ENCODE data around the gene DLD. TPM values are rescaled to one million over a fixed set of nuclear protein-coding genes. Genes with fewer than 3 reads are reported as not detected.
"Not testable (repeated sequence)": the region's sequence is repeated elsewhere in the genome, so short reads cannot be mapped to it uniquely, and the experiment has no call there.

DLD gene
- polyA plus RNA-seq, 1 donor (not counting 4 experiments of a cell fraction or from before 2014, with no cell fraction given) = 153 TPM

GRCh38 chr7:107918948-107919347 lies 28.0 kb downstream of the DLD start:
- Histone ChIP-seq H3K9me1 (ENCODE audit: control insufficient read depth, extremely low read depth, insufficient read depth, low read length) (no peaks in the 10 kb centered on the region), H3K36me3 (ENCODE audit: control insufficient read depth in 2 of 2, extremely low read depth in 1 of 2, insufficient read depth in 2 of 2, low read length in 2 of 2) (peaks cover 20 to 43% of the 10 kb centered on the region in 2 experiments), H3K9ac (ENCODE audit: control insufficient read depth, extremely low read depth, insufficient read depth, low read length) (no peak overlapping the region), H3K4me2 (ENCODE audit: control insufficient read depth, extremely low read depth, insufficient read depth, low read depth, low read length) (no peak overlapping the region), H3K9me3 (ENCODE audit: control insufficient read depth, low read depth, low read length) (no peaks in the 10 kb centered on the region), H3K4me3 (ENCODE audit: control insufficient read depth in 2 of 3, extremely low read depth in 1 of 3, insufficient read depth in 2 of 3, low read depth in 1 of 3, low read length in 3 of 3) (no peak overlapping the region), H4K20me1 (ENCODE audit: control insufficient read depth, extremely low read depth, insufficient read depth, low read length) (no peaks in the 10 kb centered on the region), H3K79me2 (ENCODE audit: control insufficient read depth, insufficient read depth, low read length) (peaks cover 8% of the 10 kb centered on the region), H3K27me3 (ENCODE audit: control insufficient read depth, extremely low read depth, insufficient read depth, low read length) (no peaks in the 10 kb centered on the region), H2AFZ (ENCODE audit: control insufficient read depth, low read length) (no peak overlapping the region), H3K4me1 (ENCODE audit: control insufficient read depth, extremely low read depth, insufficient read depth, low read length) (peaks cover under 1% of the 10 kb centered on the region), H3K27ac (ENCODE audit: control insufficient read depth, insufficient read depth, low read length) (no peak overlapping the region)
- no peak for DNase-seq (ENCODE audit: low read depth, low spot score)
- FAIRE-seq = no peak
- TF ChIP-seq CTCF (optimal IDR thresholded peaks at IDR 0.05 in 1 of 3, IDR thresholded peaks at IDR 0.05 in 1 of 3, conservative IDR thresholded peaks at IDR 0.05 in 1 of 3; ENCODE audit: extremely low read depth in 1 of 3, insufficient read depth in 2 of 3, low read length in 3 of 3) (no peak), EZH2 (IDR thresholded peaks at IDR 0.05; ENCODE audit: low read length) (no peak)
- dilution Hi-C loops (cut with MboI; ENCODE audit: extremely low pct_ligation_motif_present, low sequenced_read_pairs) = no loop called here

GRCh38 chr7:107920048-107920772 lies 29.2 kb downstream of the DLD start:
- no peaks in the 10 kb centered on the region for H4K20me1 ChIP-seq (ENCODE audit: control insufficient read depth, extremely low read depth, insufficient read depth, low read length)
- no peak for FAIRE-seq
- H3K9ac ChIP-seq (ENCODE audit: control insufficient read depth, extremely low read depth, insufficient read depth, low read length) = no peak overlapping the region
- peaks cover 2% of the 10 kb centered on the region for H3K4me1 ChIP-seq (ENCODE audit: control insufficient read depth, extremely low read depth, insufficient read depth, low read length)
- H2AFZ ChIP-seq (ENCODE audit: control insufficient read depth, low read length) = no peak overlapping the region
- H3K36me3 ChIP-seq (ENCODE audit: control insufficient read depth in 2 of 2, extremely low read depth in 1 of 2, insufficient read depth in 2 of 2, low read length in 2 of 2) = peaks cover 18 to 43% of the 10 kb centered on the region in 2 experiments
- no peak for TF ChIP-seq EZH2 (IDR thresholded peaks at IDR 0.05; ENCODE audit: low read length)
- no peak for TF ChIP-seq CTCF (optimal IDR thresholded peaks at IDR 0.05 in 1 of 3, IDR thresholded peaks at IDR 0.05 in 1 of 3, conservative IDR thresholded peaks at IDR 0.05 in 1 of 3; ENCODE audit: extremely low read depth in 1 of 3, insufficient read depth in 2 of 3, low read length in 3 of 3)
- H3K4me2 ChIP-seq (ENCODE audit: control insufficient read depth, extremely low read depth, insufficient read depth, low read depth, low read length) = no peak overlapping the region
- DNase-seq (ENCODE audit: low read depth, low spot score) = no peak
- dilution Hi-C loops (cut with MboI; ENCODE audit: extremely low pct_ligation_motif_present, low sequenced_read_pairs) = no loop called here
- no peak overlapping the region for H3K27ac ChIP-seq (ENCODE audit: control insufficient read depth, insufficient read depth, low read length)
- H3K4me3 ChIP-seq (ENCODE audit: control insufficient read depth in 2 of 3, extremely low read depth in 1 of 3, insufficient read depth in 2 of 3, low read depth in 1 of 3, low read length in 3 of 3) = no peak overlapping the region
- no peaks in the 10 kb centered on the region for H3K27me3 ChIP-seq (ENCODE audit: control insufficient read depth, extremely low read depth, insufficient read depth, low read length)
- no peaks in the 10 kb centered on the region for H3K9me3 ChIP-seq (ENCODE audit: control insufficient read depth, low read depth, low read length)
- H3K79me2 ChIP-seq (ENCODE audit: control insufficient read depth, insufficient read depth, low read length) = no peaks in the 10 kb centered on the region
- H3K9me1 ChIP-seq (ENCODE audit: control insufficient read depth, extremely low read depth, insufficient read depth, low read length) = no peaks in the 10 kb centered on the region

- H3K79me2 ChIP-seq (ENCODE audit: control insufficient read depth, insufficient read depth, low read length); dilution Hi-C loops (cut with MboI; ENCODE audit: extremely low pct_ligation_motif_present, low sequenced_read_pairs); H3K9me3 ChIP-seq (ENCODE audit: control insufficient read depth, low read depth, low read length); H3K4me3 ChIP-seq (ENCODE audit: control insufficient read depth in 2 of 3, extremely low read depth in 1 of 3, insufficient read depth in 2 of 3, low read depth in 1 of 3, low read length in 3 of 3); FAIRE-seq; H3K27ac ChIP-seq (ENCODE audit: control insufficient read depth, insufficient read depth, low read length); H3K9me1 ChIP-seq (ENCODE audit: control insufficient read depth, extremely low read depth, insufficient read depth, low read length); H4K20me1 ChIP-seq (ENCODE audit: control insufficient read depth, extremely low read depth, insufficient read depth, low read length); H3K9ac ChIP-seq (ENCODE audit: control insufficient read depth, extremely low read depth, insufficient read depth, low read length); H3K4me1 ChIP-seq (ENCODE audit: control insufficient read depth, extremely low read depth, insufficient read depth, low read length); H3K4me2 ChIP-seq (ENCODE audit: control insufficient read depth, extremely low read depth, insufficient read depth, low read depth, low read length); H2AFZ ChIP-seq (ENCODE audit: control insufficient read depth, low read length); H3K27me3 ChIP-seq (ENCODE audit: control insufficient read depth, extremely low read depth, insufficient read depth, low read length); DNase-seq (ENCODE audit: low read depth, low spot score): not testable (repeated sequence)
- peaks cover 20 to 35% of the 10 kb centered on the region in 2 experiments for H3K36me3 ChIP-seq (ENCODE audit: control insufficient read depth in 2 of 2, extremely low read depth in 1 of 2, insufficient read depth in 2 of 2, low read length in 2 of 2)
These were observed 30.8 kb downstream of the DLD start for GRCh38 chr7:107921826-107922225.
